GM19043 (cell line): Measurements from ENCODE around the gene APP.

Experiments
- ATAC-seq: cut with Tn5 transposase; IDR thresholded peaks from one replicate; pipeline ENCODE4 v1.9.1; 2021; ENCODE audit warnings: low read depth; ENCODE audit not compliant: unreplicated experiment

The APP gene

GRCh38 chr21:25888711-25889110, 281.9 kb downstream of the APP start:
- no peak for ATAC-seq

- no peak for ATAC-seq
Observed at GRCh38 chr21:25887646-25888306, 282.8 kb downstream of the APP start.

- ATAC-seq: no peak
Observed at GRCh38 chr21:25887166-25887565, 283.4 kb downstream of the APP start.

GRCh38 chr21:25885880-25886279, 284.7 kb downstream of the APP start:
- ATAC-seq: no peak

GRCh38 chr21:25885405-25885804, 285.2 kb downstream of the APP start:
- ATAC-seq: no peak

- ATAC-seq: no peak
Observed at GRCh38 chr21:25884311-25884710, 286.3 kb downstream of the APP start.

- peak; percentile 88 for ATAC-seq
Observed at GRCh38 chr21:25881524-25882376, 288.8 kb downstream of the APP start.

- no peak for ATAC-seq
Observed at GRCh38 chr21:25879203-25879602, 291.4 kb downstream of the APP start.

GRCh38 chr21:25878344-25878743, 292.2 kb downstream of the APP start:
- no peak for ATAC-seq

- no peak for ATAC-seq
Observed at GRCh38 chr21:25872271-25872670, 298.3 kb downstream of the APP start.

GRCh38 chr21:25871566-25871965, 299.0 kb downstream of the APP start:
- no peak for ATAC-seq

- no peak for ATAC-seq
Observed at GRCh38 chr21:25870084-25870483, 300.5 kb downstream of the APP start.

- no peak for ATAC-seq
Observed at GRCh38 chr21:25867061-25867460, 303.5 kb downstream of the APP start.

- ATAC-seq: no peak
Observed at GRCh38 chr21:25863747-25864146, 306.8 kb downstream of the APP start.

GRCh38 chr21:25863031-25863430, 307.5 kb downstream of the APP start:
- ATAC-seq: no peak

GRCh38 chr21:25862596-25862995, 308.0 kb downstream of the APP start:
- ATAC-seq: no peak

GRCh38 chr21:25862112-25862511, 308.5 kb downstream of the APP start:
- ATAC-seq: no peak

- ATAC-seq: no peak
Observed at GRCh38 chr21:25859235-25859929, 311.2 kb downstream of the APP start.

- ATAC-seq: no peak
Observed at GRCh38 chr21:25858325-25858724, 312.2 kb downstream of the APP start.

GRCh38 chr21:25857308-25858074, 313.1 kb downstream of the APP start:
- ATAC-seq: no peak

- ATAC-seq: no peak
Observed at GRCh38 chr21:25855576-25855975, 315.0 kb downstream of the APP start.
